Activated CD4-positive, alpha-beta T cell treated with anti-CD3 and anti-CD28 coated beads, Interleukin-2, amount 50 U/mL, for 4 hours (primary cell): Measurements from ENCODE around the gene TTI1.
"Not testable (repeated sequence)": the region's sequence is repeated elsewhere in the genome, so short reads cannot be mapped to it uniquely, and the experiment has no call there.

Experiments used
- DNase-seq, 2 experiments: peaks; one replicate each; pipeline ENCODE4 v3.0.0-alpha.2; 2020

Gene TTI1

DNA sequence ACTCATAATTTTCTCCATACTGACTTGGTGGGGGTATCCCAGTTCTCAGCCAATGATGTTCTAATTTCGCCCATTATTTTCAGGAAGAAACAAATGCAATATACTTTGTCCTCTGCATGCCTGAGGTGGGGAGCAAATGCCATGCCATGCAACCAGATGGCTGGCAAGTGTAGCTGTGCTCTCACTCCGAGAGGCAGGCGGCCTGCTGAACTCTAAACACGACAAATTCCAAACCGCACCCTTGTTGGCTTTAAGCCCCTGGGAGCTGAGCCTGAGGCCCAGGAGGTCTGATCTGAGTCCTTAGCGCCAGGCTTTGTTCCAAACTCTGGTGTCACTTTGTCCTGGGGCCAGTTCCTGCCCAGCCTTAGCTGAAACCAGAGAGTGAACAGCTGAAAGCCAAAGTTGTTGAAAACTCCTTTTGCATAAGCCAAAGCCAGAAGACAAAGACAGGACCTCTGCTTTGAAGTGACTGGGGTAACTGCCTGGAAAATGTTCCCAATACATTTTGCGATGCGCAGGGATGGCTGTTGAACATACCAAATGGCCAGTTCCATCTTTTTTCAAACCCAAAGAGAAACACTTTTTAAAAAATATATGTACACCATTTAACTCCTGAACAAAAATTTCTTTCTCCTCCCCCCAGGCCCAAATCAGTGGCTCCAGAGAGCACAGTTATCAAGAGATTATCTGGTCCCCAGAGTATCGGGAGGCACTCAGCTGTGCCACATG is 46.2 kb downstream of the TTI1 start:
- no peak for DNase-seq

- DNase-seq = no peak
Measured at GRCh38 chr20:37986044-37986858, 47.0 kb downstream of the TTI1 start.

DNA sequence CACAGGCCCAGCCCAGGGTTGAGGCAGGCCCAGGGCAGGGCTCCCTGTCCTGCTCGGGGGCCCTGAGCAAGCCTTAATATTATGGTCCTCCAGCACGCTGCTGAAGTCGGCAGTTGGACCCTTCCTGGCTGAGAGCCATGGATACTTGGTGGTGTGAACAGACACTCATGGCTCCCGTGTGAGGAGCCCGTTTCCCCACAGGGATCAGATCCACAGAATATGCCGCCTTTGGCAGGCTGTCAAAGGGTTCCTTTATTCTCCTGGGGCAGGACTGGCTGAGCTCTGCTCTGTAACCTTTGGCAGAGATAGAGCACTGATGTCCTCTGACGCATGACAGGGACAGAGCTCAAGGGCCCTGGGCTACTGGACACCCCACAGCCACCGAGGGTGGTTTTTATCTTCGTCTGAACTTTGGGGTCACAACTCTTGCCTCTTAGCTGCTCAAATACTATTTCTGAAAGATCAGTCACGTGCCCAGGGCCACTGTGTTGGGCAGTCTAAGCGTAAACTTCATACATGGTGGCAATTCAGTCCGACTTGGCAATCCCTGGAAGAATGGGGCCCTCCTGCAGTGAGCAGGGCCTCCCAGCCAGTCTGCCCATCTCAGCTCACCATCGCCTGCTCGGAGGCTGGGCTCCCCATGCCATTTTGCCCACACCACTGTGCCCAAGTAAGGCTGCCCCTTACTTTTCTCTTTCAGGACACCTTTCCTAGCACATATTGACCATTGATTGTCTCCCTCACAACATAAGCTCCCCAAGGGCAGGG is 49.1 kb downstream of the TTI1 start:
- no peak for DNase-seq

- DNase-seq = no peak
Measured at GRCh38 chr20:37983286-37983685, 50.0 kb downstream of the TTI1 start.

- no peak for DNase-seq
Measured at GRCh38 chr20:37981568-37981967, 51.7 kb downstream of the TTI1 start.

GRCh38 chr20:37980876-37981275 is 52.4 kb downstream of the TTI1 start:
- DNase-seq = no peak

DNA sequence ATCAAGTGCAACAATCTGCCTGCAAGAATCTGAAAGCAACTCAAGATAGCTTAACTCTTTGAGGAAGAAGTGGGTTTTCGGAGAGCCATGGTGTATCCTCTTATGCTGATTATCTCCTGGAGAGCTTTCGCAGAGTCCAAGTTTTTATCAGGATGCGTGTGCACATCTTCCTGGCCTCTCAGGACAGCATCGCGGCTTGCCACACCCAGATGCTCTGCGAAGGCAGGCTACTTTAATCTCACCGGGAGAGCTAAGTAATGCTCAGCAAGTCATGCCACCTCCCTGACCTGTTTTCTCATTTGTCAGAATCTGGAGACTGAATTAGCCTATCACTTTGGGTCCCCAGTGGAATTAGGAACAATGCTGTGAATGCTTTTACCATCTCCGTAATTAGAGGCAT is 52.9 kb downstream of the TTI1 start:
- DNase-seq = no peak

- DNase-seq = no peak
Measured at GRCh38 chr20:37979021-37979985, 54.0 kb downstream of the TTI1 start.

GRCh38 chr20:37977786-37978185 is 55.5 kb downstream of the TTI1 start:
- no peak for DNase-seq

- DNase-seq = no peak
Measured at GRCh38 chr20:37977338-37977737, 55.9 kb downstream of the TTI1 start.

GRCh38 chr20:37976887-37977286 is 56.4 kb downstream of the TTI1 start:
- no peak for DNase-seq

DNA sequence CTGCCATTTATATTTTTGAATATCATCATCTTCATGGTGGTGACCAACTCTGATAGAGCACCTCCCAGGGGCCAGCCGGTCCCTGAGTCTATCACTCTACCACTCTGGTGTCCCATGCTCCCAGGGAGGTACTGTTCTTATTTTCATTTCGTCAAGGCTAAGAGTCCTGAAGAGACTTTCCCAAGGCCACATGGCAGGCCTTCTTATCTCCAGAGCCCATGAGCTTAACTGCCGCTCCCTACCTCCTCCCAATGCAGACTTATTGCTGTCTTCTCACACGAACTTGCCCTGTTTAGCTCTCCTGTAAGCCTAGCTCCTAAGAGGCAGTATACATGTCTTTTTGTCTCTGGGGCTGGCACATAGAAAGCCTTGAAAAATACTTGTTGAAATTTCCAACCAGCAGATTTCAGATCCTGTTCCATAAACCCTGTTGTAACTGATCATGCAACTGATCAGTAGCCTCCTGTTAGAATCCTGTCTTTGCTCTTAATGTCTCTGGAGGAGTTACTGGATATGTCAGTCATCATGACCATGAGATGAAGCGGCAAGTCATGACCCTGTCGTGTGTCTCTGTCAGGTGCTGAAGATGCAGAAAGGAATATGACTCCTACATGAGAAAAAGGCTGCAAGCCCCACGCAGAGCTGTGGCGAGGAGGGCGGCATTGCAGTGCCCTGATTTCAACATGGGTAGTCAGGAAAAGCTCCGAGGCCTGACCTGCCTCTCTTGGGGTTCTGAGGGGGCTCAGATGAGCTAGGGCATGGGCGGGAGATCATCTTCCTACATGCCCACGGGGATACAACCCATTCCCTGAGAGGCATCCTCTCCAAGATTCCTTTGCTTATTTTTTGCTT is 60.0 kb downstream of the TTI1 start:
- no peak for DNase-seq

DNA sequence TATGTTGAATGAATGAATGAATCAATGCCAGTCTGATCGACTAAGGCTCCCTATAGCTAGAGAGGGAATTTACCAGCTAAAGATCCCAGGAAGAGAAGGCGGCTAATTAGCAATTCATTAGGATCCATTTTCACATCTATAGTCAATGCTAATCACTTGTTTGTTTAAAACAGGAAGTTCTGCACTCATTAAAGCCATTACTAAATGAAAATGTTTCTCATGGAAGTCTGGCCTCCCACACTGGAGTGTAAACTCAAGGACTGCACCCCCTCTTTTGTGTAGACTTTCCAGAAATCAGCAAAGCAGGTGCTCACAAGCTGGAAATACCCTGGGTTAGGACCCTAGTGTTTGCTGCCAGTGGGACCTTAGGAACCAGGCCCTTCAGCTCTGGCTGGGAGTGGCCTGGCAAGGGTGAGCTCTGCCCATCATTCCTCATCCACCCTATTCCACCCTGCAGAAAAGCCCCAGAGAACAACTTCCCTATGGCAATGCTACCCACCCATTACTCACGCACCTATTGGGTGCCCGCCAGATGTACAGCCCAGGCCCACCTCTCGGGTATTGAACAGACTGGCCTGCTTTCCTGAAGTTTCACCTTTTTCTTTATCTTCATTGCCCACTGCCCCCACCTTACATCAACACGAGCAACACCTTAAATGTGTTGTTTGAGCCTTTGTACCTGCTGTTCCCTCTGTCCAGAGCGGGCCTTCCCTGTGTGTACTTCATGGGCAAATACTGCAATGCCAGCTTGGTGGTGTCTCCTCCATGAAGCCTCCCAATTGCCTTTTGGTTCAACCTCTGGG is 60.8 kb downstream of the TTI1 start:
- DNase-seq = no peak

DNA sequence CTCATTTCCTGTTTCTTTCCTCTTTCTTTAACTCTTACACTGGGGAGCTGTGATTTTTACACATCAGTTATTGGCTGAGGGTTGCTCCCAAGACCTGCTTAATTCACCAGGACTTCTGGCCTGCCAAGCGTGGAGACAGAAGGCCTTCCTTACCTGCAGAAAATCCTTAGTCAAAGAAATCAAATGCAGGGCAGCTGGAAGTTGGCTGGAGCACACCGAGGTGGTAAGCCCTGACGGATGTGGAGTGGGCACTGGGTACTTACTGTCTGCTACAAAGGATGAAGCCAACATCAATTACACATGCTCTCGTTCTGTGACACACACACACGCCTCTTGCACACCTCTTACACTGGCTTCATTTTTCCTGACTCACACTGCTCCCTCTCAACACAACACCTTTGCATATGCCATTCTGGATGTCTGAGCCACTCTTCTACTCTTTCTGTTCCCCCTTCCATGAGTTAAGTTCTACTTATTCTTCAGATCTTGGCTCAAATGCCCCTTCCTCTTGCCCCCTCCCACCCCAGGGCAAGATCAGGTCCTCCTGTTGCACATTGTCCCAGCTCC is 61.6 kb downstream of the TTI1 start:
- DNase-seq = no peak

GRCh38 chr20:37970856-37971245 is 62.4 kb downstream of the TTI1 start:
- DNase-seq = no peak

- no peak for DNase-seq
Measured at GRCh38 chr20:37969949-37970855, 63.1 kb downstream of the TTI1 start.

DNA sequence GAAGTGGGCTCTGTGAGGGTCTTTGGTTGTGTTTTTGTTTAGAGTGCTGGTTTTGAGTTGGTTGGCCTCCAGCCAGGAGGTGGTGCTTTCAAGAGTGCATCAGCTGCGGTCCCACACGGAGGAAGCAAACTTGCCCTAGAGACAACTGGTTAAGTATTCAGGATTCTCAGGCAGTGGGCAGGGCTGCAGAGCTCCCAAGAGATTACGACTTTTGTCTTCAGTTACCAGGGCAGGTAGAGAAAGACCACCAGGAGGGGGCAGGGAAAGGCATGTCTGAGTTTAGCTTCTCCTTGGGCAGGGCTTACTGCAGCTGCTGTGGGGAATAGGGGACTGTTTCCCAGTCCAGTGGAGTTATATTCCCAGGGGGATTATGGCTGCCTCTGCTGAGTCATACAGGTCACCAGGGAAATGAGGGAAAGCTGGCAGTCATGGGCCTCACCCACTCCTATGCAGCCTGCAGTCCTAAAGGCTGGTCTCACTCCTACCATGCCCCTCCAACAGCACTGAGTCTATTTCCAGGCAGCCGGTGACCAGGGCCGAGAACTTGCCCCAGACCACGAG is 64.3 kb downstream of the TTI1 start:
- no peak for DNase-seq

- DNase-seq = not testable (repeated sequence)
Measured at GRCh38 chr20:37963483-37963882, 69.8 kb downstream of the TTI1 start.

- DNase-seq = no peak
Measured at GRCh38 chr20:37961066-37961465, 72.2 kb downstream of the TTI1 start.
